A549 (cell line): ENCODE results near the gene SIVA1.

Experiments
- CTCF ChIP-seq: fragments of >200 bp; sonication (Bioruptor Twin); formaldehyde crosslinking; IDR thresholded peaks from 3 replicates; pipeline ENCODE4 v1.5.1; 2016
- NPAS2 ChIP-seq: fragments of 250-450 bp; sonication (Bioruptor Pico); IDR thresholded peaks from 2 replicates; pipeline ENCODE4 v1.8.0; 2022; ENCODE audit warnings: mild to moderate bottlenecking, moderate library complexity, borderline replicate concordance

DNA sequence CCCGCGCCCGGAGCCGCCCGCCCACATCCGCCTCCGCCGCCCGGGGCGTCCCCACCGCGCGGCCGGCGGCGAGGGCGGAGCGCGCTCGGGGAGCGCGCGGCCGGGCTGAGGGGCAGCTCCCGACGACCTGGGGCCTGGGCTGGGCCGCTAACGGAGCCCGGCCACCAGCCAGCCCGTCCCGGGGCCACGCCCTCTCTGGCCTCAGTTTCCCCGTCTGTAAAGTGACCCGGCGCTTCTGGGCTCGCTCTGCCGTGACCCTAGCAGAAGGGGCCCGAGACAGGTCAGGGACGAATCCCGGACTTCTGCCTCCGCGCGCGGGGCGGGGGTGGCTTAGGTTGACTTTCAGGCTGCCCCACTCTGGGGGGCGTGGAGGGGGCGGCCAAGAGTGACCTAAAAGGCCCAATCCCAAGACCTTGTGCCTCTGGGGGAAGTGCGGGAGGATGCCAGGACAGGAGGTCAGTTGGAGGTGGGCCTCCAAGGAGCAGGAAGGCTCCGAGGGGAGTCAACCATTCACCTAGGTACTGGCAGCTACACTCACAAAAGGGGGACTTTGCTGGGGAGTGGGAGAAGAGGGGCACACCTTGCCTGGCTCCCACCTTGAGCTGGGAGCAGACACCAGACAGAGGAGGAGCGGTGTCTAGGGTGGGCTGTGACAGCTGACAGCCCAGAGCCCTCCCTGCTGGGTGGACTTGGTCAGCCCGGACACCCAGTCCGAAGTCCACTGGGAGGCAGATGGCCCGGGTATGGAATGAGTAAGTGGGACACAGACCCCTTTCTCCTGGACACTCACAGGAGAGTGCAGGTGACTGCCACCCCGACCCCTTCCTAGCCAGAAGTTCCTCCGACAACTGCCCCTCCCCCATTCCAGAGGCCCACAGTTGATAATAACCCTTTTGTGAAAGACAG is 43.1 kb downstream of the SIVA1 start:
- TF ChIP-seq NPAS2 (CRISPR knock-in tag) (no peak), CTCF (no peak)
